NT2/D1 (cell line): Measurements from ENCODE around the gene MIA2.
"Not testable (repeated sequence)": the region's sequence is repeated elsewhere in the genome, so short reads cannot be mapped to it uniquely, and the experiment has no call there.

Experiments used
- DNase-seq: peaks from one replicate; pipeline ENCODE4 v3.0.0-alpha.2; 2011; ENCODE audit warnings: low read depth, low spot score
- H3K27me3 ChIP-seq: 2 replicates; pipeline ENCODE4 v1.6.0; 2011; ENCODE audit warnings: mild to moderate bottlenecking; ENCODE audit not compliant: insufficient read length, insufficient read depth
- H3K36me3 ChIP-seq: 2 replicates; pipeline ENCODE4 v1.6.1; 2011; ENCODE audit warnings: mild to moderate bottlenecking, low read length, mixed read lengths; ENCODE audit not compliant: insufficient read depth, insufficient read length
- H3K4me1 ChIP-seq: 2 replicates; pipeline ENCODE4 v1.5.1; 2011; ENCODE audit not compliant: insufficient read depth, insufficient read length
- H3K4me3 ChIP-seq: 2 replicates; pipeline ENCODE4 v1.5.1; 2011; ENCODE audit warnings: low read depth; ENCODE audit not compliant: insufficient read length
- H3K9ac ChIP-seq: 2 replicates; pipeline ENCODE4 v1.6.0; 2011; ENCODE audit warnings: low read depth; ENCODE audit not compliant: insufficient read length
- H3K9me3 ChIP-seq: 2 replicates; pipeline ENCODE4 v1.5.1; 2011; ENCODE audit warnings: mild to moderate bottlenecking, low read length; ENCODE audit not compliant: insufficient read depth
- SUZ12 ChIP-seq: IDR thresholded peaks from 2 replicates; pipeline ENCODE4 v1.6.1; 2011; ENCODE audit not compliant: insufficient read length, insufficient read depth; ENCODE audit errors: extremely low read depth
- YY1 ChIP-seq: IDR thresholded peaks from 2 replicates; pipeline ENCODE4 v1.6.1; 2011; ENCODE audit not compliant: insufficient read length, insufficient read depth
- ZNF274 ChIP-seq: IDR thresholded peaks from 2 replicates; pipeline ENCODE4 v1.6.1; 2011; ENCODE audit warnings: mild to moderate bottlenecking, low read depth, low read length

Gene MIA2

DNA sequence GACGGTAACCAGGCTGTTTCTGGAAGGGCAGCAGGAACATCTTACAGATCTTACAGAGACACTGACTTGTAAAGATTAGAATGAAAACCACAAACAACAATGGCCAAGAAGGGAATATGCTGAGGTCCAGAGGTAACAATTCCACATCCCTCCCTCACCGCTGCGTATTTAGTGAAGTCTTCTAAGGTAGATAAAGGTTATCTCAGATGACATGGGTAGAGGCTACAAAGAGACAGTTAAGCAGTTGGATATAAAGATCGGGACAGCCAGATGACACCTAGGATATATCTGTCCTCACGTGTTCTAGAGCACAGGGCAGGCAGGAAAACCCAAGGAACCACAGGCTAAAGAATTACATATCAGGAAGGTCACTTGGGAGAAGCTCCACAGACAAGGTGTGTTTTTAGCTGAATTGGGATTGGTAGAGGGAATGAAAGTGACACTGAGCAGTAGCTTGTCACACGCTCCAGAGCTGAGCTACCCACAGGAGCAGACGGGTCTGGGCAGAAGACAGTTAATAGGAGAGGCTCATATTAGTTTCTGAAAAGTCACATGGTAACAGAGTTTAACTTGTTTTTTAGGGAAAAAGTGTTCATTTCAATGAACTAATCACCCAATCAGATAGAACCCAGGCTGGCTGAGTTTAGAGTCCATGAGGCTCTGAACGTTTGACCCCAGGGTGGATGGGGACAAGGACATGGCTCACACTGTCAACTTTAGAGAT lies 83.3 kb downstream of the MIA2 start:
- TF ChIP-seq YY1, result no peak
- TF ChIP-seq ZNF274, result no peak
- TF ChIP-seq SUZ12, result no peak
- DNase-seq, result no peak
- Histone ChIP-seq H3K27me3 (no peaks in the 10 kb centered on the region), H3K9me3 (no peaks in the 10 kb centered on the region), H3K9ac (no peak overlapping the region), H3K36me3 (no peaks in the 10 kb centered on the region), H3K4me3 (no peak overlapping the region), H3K4me1 (no peaks in the 10 kb centered on the region)

DNA sequence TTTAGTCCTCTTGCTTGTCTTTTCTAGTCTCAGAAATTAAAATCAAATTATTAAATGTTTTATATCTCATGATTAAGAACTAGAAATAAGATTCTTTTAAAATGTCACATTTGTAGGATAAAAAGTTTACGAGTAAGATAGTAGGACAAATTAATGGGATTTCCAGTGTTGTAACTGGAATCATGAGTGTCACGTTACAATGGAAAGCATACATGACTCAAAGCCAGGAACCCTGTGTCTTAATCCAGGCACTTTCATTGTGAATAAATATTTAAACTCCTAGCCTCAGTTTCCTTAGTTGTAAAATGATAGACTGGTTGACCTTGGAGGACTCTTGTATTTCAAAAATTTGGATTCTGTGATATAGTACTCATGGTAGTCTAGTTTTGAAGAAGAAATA lies 84.9 kb downstream of the MIA2 start:
- DNase-seq, result no peak
- Histone ChIP-seq H3K4me3 (no peak overlapping the region), H3K9me3 (no peaks in the 10 kb centered on the region), H3K36me3 (no peaks in the 10 kb centered on the region), H3K9ac (no peak overlapping the region), H3K27me3 (no peaks in the 10 kb centered on the region), H3K4me1 (no peaks in the 10 kb centered on the region)
- TF ChIP-seq SUZ12, result no peak
- TF ChIP-seq ZNF274, result no peak
- TF ChIP-seq YY1, result no peak

DNA sequence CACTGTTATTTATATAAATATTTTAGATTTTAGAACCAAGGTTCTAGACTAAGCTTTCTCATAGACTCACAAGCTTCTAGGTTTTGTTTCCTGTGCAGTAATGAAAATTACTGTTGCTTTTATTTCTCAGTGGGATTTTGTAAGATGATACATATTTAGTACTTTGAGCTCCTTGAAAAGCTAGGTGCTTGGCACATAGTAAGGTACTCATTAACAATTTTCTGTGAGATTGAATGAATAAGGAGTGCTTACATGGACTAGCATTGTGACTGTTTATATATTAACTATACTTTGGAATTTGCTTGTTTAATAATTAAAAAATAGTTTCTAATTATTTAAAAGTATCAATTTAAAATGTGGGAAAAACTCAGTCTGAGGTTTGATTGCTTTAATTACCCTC lies 85.7 kb downstream of the MIA2 start:
- DNase-seq, result no peak
- no peaks in the 10 kb centered on the region for H3K36me3 ChIP-seq
- TF ChIP-seq SUZ12, result no peak
- no peak for TF ChIP-seq YY1
- no peak overlapping the region for H3K9ac ChIP-seq
- no peak overlapping the region for H3K4me3 ChIP-seq
- H3K9me3 ChIP-seq, result no peaks in the 10 kb centered on the region
- H3K27me3 ChIP-seq, result no peaks in the 10 kb centered on the region
- H3K4me1 ChIP-seq, result no peaks in the 10 kb centered on the region

DNA sequence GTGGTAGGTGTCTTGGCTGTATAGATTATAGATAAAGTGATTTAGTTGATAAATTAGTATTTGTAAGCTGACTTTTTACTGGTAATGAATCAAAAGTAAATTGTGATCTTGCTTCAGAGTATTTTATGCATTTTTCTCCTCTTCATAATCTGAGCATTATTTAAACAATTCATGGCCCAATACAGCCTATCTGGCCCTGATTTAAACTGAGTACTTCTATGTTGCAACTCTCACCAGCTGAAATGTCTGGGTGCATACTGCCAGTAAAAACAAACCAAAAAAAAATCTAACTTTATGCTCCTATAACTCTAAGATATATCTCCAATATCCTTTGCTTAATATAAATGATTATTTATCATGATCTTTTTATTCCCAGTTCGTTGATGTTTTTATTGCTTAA lies 86.6 kb downstream of the MIA2 start:
- Histone ChIP-seq H3K27me3 (no peaks in the 10 kb centered on the region), H3K9ac (no peak overlapping the region), H3K36me3 (no peaks in the 10 kb centered on the region), H3K4me1 (no peaks in the 10 kb centered on the region), H3K4me3 (no peak overlapping the region), H3K9me3 (no peaks in the 10 kb centered on the region)
- TF ChIP-seq YY1 (no peak), ZNF274 (no peak), SUZ12 (no peak)
- no peak for DNase-seq

DNA sequence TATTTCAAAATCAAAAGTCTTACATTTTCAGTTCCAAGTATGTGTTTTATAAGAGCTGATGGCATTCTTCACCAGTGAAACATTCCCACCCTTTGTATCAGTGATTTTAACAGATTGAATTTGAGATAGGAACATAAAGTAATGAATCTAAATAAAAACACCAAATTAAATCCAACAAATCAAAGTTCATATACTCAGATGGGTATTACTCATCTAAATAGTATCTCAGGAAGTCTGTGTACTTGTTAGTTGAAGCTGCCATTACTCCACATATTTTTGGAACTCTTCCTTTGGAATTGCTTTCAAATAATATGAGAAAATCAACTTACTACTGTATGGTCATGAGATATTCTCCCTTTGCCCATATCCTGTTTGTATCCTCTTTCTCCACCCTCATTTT lies 89.1 kb downstream of the MIA2 start:
- H3K4me3 ChIP-seq, result no peak overlapping the region
- H3K9me3 ChIP-seq, result no peaks in the 10 kb centered on the region
- no peaks in the 10 kb centered on the region for H3K4me1 ChIP-seq
- TF ChIP-seq ZNF274, result no peak
- no peak for TF ChIP-seq YY1
- no peak for TF ChIP-seq SUZ12
- H3K27me3 ChIP-seq, result no peaks in the 10 kb centered on the region
- no peak for DNase-seq
- H3K9ac ChIP-seq, result no peak overlapping the region
- H3K36me3 ChIP-seq, result no peaks in the 10 kb centered on the region

DNA sequence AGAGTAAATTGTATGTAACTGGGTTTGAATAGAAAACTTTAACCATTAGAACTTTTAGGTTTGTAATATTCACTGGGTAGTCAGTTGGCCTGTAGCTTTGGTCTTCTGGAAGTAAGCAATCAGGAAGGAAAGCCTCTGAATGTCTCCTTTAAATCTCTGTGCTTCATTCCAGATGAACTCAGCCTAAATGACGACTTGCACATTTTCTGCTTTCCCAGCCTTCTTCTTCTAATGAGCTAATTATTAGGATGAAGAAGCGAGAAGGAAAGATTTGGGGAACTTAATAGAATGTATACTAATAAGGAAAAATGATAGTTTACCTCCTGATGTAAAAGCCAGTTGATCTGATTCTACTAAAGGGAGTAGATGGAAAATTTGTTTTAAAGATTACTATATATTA lies 90.4 kb downstream of the MIA2 start:
- TF ChIP-seq YY1, result no peak
- no peak for TF ChIP-seq ZNF274
- TF ChIP-seq SUZ12, result no peak
- H3K4me1 ChIP-seq, result no peaks in the 10 kb centered on the region
- H3K9me3 ChIP-seq, result no peaks in the 10 kb centered on the region
- no peak overlapping the region for H3K9ac ChIP-seq
- H3K4me3 ChIP-seq, result no peak overlapping the region
- no peak for DNase-seq
- H3K36me3 ChIP-seq, result no peaks in the 10 kb centered on the region
- H3K27me3 ChIP-seq, result no peaks in the 10 kb centered on the region

DNA sequence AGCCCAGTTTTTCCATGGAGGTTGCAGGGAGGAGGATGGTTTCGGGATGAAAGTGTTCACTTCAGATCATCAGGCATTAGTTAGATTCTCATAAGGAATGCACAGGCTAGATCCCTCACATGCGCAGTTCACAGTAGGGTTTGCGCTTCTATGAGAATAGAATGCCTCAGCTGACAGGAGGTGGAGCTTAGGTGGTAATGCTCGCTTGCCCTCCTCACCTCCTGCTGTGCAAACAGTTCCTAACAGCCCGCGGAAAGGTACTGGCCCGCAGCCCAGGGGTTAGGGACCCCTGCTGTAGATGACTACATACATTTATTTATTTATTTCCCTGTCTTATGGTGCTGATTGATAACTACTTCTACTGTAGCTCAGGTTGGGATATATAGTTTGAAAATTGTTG lies 105.3 kb downstream of the MIA2 start:
- no peak for DNase-seq
- Histone ChIP-seq H3K9ac (no peak overlapping the region), H3K36me3 (no peaks in the 10 kb centered on the region), H3K4me1 (no peaks in the 10 kb centered on the region), H3K4me3 (no peak overlapping the region), H3K27me3 (peaks cover 6% of the 10 kb centered on the region), H3K9me3 (no peaks in the 10 kb centered on the region)
- TF ChIP-seq ZNF274 (no peak), SUZ12 (no peak), YY1 (no peak)

DNA sequence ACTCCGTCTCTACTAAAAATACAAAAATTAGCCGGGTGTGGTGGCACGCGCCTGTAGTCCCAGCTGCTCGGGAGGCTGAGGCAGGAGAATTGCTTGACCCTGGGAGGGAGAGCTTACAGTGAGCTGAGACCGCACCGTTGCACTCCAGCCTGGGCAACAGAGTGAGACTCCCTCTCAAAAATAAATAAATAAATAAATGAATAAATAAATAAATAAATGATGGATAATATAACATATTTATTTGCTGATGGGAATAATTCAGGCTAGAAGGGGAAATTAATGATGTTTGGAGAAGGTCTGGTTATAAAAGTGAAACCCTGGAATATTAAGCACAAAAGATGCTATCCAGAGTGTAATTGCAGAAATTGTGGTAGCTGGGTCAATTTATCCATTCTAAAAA lies 107.4 kb downstream of the MIA2 start:
- not testable (repeated sequence) for H3K36me3 ChIP-seq, DNase-seq, H3K4me1 ChIP-seq, H3K27me3 ChIP-seq, H3K9me3 ChIP-seq, H3K9ac ChIP-seq, H3K4me3 ChIP-seq
